GM12865 (cell line): ENCODE results near the gene RRP12.

Source experiments
- DNase-seq: peaks from one replicate; pipeline ENCODE4 v3.0.0; 2010; ENCODE audit warnings: low read depth
- H3K4me3 ChIP-seq: 2 replicates; pipeline ENCODE4 v1.5.1; 2011; ENCODE audit warnings: mild to moderate bottlenecking, low read depth, low read length, control low read depth
- TF ChIP-seq, protein P1 (sequence below): IDR thresholded peaks from 2 replicates; pipeline ENCODE4 v1.5.1; 2011; ENCODE audit warnings: low read length, control low read depth, low read depth, inconsistent platforms; ENCODE audit not compliant: insufficient read depth; ENCODE audit errors: missing control alignments

RRP12 gene

DNA sequence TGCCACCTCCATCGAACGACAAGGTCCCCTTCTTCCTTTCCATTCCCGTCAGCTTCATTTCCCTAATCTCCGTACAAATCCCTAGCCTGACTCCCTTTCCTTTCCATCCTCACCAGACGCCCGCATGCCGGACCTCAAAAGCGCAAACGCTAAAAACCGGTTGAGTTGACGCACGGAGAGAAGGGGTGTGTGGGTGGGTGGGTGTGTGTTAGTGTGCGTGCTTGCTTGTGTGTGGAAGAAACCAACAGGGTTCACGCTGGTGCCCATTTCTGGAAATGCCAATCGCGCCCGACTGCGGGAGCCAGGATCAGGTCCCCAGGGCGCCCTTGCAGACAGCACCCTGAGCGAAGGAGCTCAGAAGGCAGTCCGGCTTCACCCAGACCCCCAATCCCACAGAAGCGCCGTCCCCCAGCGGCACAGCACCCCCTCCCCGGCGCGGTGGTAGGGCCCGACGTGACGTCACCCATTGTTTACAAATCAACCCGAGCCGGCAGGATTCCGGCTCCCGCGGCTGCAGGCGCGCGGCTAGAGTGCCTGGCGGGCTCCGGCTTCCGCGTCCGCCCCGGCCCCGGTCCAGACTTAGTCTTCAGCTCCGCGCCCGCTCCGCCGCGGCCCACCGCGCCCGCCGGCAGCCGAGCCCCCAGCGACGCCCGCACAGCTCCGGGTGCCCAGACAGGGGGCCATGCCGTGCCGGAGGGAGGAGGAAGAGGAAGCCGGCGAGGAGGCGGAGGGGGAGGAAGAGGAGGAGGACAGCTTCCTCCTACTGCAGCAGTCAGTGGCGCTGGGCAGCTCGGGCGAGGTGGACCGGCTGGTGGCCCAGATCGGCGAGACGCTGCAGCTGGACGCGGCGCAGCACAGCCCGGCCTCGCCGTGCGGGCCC, 82.1 kb downstream of the RRP12 start, which contains the start of gene FRAT1:
Gene FRAT1 (plus strand): TSS at position 500 of the 880 bp plus-strand sequence. CDS start 183 bp downstream, at position 683.
- peak; percentile 92 for DNase-seq
- TF ChIP-seq, protein P1, sequence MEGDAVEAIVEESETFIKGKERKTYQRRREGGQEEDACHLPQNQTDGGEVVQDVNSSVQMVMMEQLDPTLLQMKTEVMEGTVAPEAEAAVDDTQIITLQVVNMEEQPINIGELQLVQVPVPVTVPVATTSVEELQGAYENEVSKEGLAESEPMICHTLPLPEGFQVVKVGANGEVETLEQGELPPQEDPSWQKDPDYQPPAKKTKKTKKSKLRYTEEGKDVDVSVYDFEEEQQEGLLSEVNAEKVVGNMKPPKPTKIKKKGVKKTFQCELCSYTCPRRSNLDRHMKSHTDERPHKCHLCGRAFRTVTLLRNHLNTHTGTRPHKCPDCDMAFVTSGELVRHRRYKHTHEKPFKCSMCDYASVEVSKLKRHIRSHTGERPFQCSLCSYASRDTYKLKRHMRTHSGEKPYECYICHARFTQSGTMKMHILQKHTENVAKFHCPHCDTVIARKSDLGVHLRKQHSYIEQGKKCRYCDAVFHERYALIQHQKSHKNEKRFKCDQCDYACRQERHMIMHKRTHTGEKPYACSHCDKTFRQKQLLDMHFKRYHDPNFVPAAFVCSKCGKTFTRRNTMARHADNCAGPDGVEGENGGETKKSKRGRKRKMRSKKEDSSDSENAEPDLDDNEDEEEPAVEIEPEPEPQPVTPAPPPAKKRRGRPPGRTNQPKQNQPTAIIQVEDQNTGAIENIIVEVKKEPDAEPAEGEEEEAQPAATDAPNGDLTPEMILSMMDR, result no peak
- H3K4me3 ChIP-seq, result peak within 1 kb of the TSS; percentile 61

DNA sequence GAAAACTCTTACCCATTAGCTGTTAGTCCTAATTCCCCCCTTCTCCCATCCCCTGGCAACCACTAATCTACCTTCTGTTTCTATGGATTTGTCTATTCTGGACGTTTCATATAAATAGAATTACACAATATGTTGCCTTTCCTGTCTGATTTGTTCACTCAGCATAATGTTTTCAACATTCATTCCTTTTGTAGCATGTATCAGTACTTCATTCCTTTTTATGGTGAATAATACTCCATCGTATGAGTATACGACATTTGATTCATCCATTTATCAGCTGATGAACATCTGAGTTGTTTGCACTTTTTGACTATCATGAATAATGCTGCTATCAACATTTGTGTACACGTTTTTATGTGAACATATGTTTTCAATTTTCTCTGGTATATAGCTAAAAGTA, 86.5 kb downstream of the RRP12 start:
- TF ChIP-seq, protein P1, result no peak
- DNase-seq, result no peak

DNA sequence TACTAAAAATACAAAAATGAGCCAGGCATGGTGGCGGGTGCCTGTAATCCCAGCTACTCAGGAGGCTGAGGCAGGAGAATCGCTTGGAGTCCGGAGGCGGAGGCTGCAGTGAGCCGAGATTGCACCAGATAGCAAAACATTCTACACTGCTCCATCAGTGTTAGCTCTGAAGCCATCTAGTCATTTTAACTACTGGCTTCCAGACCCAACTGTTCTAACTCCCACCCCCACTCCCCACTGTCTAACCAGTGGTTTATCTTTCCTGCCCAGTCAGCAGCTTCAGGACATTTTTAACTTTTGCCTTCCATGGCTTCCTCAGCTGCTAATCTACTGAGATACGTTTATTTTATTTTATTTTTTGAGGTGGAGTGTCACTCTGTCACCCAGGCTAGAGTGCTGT, 88.2 kb downstream of the RRP12 start:
- no peak overlapping the region for H3K4me3 ChIP-seq
- TF ChIP-seq, protein P1, result no peak
- DNase-seq, result no peak

More for the DNA sequence above, 86.5 kb downstream of the RRP12 start:
- H3K4me3 ChIP-seq, result no peak overlapping the region

DNA sequence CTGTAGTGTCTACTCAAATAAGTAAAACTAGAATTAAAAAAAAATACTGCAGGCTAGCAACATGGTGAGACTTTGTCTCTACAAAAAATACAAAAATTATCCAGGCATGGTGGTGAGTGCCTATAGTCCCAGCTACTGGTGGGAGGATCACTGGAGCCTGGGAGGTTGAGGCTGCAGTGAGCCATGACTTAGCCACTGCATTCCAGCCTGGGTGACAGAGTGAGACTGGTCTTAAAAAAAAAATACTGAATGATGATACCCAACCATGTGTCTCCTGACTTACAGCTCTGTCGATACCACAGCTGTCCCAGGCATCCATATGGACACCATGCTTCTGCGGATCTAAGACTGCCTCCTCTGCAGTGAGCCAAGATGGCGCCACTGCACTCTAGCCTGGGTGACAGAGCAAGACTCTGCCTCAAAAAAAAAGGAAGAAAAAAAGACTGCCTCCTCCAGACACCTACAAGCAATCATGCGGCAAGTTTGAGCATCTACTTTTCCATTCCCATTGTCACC, 90.0 kb downstream of the RRP12 start:
- H3K4me3 ChIP-seq, result no peak overlapping the region
- TF ChIP-seq, protein P1, result no peak
- DNase-seq, result no peak

DNA sequence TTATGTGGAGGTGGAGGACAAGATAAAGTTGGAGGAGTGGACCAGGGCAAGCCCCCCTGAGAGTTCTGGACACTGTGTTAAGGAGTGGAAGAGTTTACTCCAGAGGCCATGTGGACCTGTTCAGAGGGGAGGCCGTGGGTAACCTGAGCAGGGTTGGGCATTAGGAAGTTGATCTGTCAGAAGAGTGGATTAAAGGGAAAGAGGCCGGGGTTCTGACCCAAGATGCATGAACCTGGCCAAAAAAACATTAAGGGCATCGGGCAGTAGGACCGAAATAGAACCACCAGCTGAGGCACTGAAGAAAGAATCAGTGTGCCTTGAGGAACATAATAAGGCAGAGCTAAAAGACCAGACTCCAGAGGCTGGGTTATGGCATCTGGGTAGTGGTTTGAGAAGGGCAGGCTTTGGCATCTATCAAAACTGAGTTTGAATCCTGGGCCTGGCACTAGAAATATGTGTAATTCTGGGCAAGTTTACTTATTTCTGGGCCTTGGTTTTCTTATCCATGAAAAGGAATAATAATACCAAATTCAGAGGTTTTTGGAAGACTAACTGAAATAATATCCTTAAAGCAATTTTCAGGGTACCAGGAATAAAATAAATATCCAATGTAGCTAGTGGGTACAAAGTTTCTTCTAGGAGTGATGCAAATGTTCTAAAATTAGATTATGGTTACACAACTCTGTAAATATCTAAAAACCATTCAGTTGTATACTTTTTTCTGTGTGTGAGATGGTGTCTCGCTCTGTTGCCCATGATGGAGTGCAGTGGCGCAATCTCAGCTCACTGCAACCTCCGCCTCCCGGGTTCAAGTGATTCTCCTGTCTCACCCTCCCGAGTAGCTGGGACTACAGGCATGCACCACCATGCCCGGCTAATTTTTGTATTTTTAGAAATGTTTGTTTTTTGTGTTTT, 93.0 kb downstream of the RRP12 start:
- no peak for DNase-seq
- H3K4me3 ChIP-seq, result no peak overlapping the region
- TF ChIP-seq, protein P1, result no peak

DNA sequence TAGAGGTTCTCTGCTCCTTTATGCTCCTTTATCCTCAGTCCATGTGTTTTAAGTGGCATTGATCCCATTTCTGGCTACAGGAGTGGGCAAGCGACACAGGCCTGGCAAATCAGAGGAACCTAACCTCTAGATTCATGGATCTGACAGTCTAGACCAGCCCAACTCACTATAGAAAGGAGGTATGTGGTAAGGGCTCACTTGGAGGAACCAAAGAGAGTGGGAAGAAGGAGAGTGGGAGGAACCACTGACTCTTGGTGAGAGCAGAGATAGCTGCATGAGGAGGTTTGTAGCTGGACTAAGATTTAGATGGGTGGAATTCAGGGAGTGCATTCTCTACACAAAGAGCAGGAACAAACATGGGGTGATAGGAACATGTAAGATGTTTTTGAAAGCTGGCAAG, 93.7 kb downstream of the RRP12 start:
- no peak for DNase-seq

More for the DNA sequence above, 93.7 kb downstream of the RRP12 start:
- TF ChIP-seq, protein P1, result no peak
- no peak overlapping the region for H3K4me3 ChIP-seq
